Caco-2 (cell line): ENCODE measurements around the gene SKAP1. TPM values are rescaled to one million over a fixed set of nuclear protein-coding genes. Genes with fewer than 3 reads are reported as not detected.

Source experiments
- BruUV-seq: library from RNA; stranded (reverse); fragments of 400-500 nt; replicated peaks from 2 replicates; lab custom pipeline; 2021; lab: Mats Ljungman, UMichigan
- CTCF ChIA-PET: fragments of 300-600 bp; sonication (Branson Sonifier 250); formaldehyde crosslinking; loops from one replicate; lab custom pipeline; 2022; ENCODE audit warnings: antibody characterized with exemption; lab: Charles Lee
- POLR2A ChIA-PET: fragments of 300-600 bp; sonication (Branson Sonifier 250); formaldehyde crosslinking; loops from one replicate; lab custom pipeline; 2022; ENCODE audit warnings: antibody characterized with exemption; lab: Charles Lee
- DNase-seq, 2 experiments: peaks; one replicate each; pipeline versions ENCODE4 v3.0.0 to v3.0.0-alpha.2; 2020 to 2022
- H3K27me3 ChIP-seq: replicated peaks from 2 replicates; pipeline ENCODE4 v1.6.0; 2011; ENCODE audit warnings: low read length; ENCODE audit not compliant: control insufficient read depth, insufficient read depth
- H3K36me3 ChIP-seq: 2 replicates; pipeline ENCODE4 v1.5.1; 2011; ENCODE audit warnings: low read length; ENCODE audit not compliant: control insufficient read depth, insufficient read depth
- H3K4me1 ChIP-seq: fragments of 250-450 bp; sonication (Bioruptor Pico); 2 replicates; pipeline ENCODE4 v1.5.1; 2020; ENCODE audit warnings: mild to moderate bottlenecking
- H3K4me3 ChIP-seq: 2 replicates; pipeline ENCODE4 v1.5.1; 2011; ENCODE audit warnings: low read depth, mild to moderate bottlenecking, control low read depth, low read length
- H3K9me3 ChIP-seq: fragments of 250-450 bp; sonication (Bioruptor Pico); 2 replicates; pipeline ENCODE4 v1.5.1; 2020; ENCODE audit warnings: mild to moderate bottlenecking, moderate library complexity
- H3K27ac Mint-ChIP-seq: one replicate; pipeline ENCODE4 v1.8.0; 2022; ENCODE audit warnings: mixed read lengths; ENCODE audit not compliant: unreplicated experiment
- H3K27me3 Mint-ChIP-seq: one replicate; pipeline ENCODE4 v1.8.0; 2022; ENCODE audit warnings: mixed read lengths; ENCODE audit not compliant: insufficient read depth, unreplicated experiment
- H3K36me3 Mint-ChIP-seq: one replicate; pipeline ENCODE4 v1.8.0; 2022; ENCODE audit warnings: mild to moderate bottlenecking, mixed read lengths; ENCODE audit not compliant: insufficient read depth, unreplicated experiment
- H3K4me1 Mint-ChIP-seq: one replicate; pipeline ENCODE4 v1.8.0; 2022; ENCODE audit warnings: low read depth, mixed read lengths; ENCODE audit not compliant: unreplicated experiment
- H3K4me3 Mint-ChIP-seq: one replicate; pipeline ENCODE4 v1.8.0; 2022; ENCODE audit warnings: mild to moderate bottlenecking, moderate library complexity, mixed read lengths; ENCODE audit not compliant: unreplicated experiment
- H3K9me3 Mint-ChIP-seq: one replicate; pipeline ENCODE4 v1.8.0; 2022; ENCODE audit warnings: mixed read lengths; ENCODE audit not compliant: unreplicated experiment
- CTCF ChIP-seq, 2 experiments: fragments of 200-600 bp in 1 of 2; IDR thresholded peaks; 1 replicate in 1 of 2; 2 replicates in 1 of 2; pipeline versions ENCODE4 v1.5.1 to v1.8.0; 2011 to 2022; ENCODE audit warnings: antibody characterized with exemption in 1 of 2, control low read depth in 1 of 2, inconsistent platforms in 1 of 2, low read depth in 1 of 2, low read length in 1 of 2, mild to moderate bottlenecking in 1 of 2, moderate library complexity in 1 of 2; ENCODE audit not compliant: insufficient read depth in 1 of 2, severe bottlenecking in 1 of 2, unreplicated experiment in 1 of 2
- intact Hi-C: fragments of 100-400 bp; cut with micrococcal nuclease; formaldehyde crosslinking; loops from one replicate; pipeline ENCODE4 v1.10.0; 2022; ENCODE audit not compliant: unreplicated experiment
- total RNA-seq: library from RNA; stranded (reverse); gene quantifications from 2 replicates; pipeline ENCODE4 v1.2.3, GENCODE V29; 2022

SKAP1 gene
- total RNA-seq, 1 experiment from 2014 or later, result 0.70 TPM

GRCh38 chr17:48236681-48237134 lies 193.3 kb downstream of the SKAP1 start:
- no peaks in the 10 kb centered on the region for H3K27me3 Mint-ChIP-seq
- POLR2A ChIA-PET, result no interaction called here
- H3K9me3 Mint-ChIP-seq, result peaks cover 10% of the 10 kb centered on the region
- CTCF ChIA-PET, result interaction anchor here (1.3 kb wide), 1 partner anchor 21 kb away, joined by 3 read pairs; no protein-coding TSS in a partner anchor
- no peaks in the 10 kb centered on the region for H3K27me3 ChIP-seq
- H3K4me1 Mint-ChIP-seq, result peaks cover 19% of the 10 kb centered on the region
- intact Hi-C loops, result no loop called here
- no peak overlapping the region for H3K27ac Mint-ChIP-seq
- H3K36me3 ChIP-seq, result no peaks in the 10 kb centered on the region
- DNase-seq, result no peak
- no peaks in the 10 kb centered on the region for H3K36me3 Mint-ChIP-seq
- no peak overlapping the region for H3K4me3 ChIP-seq
- no peak overlapping the region for H3K4me3 Mint-ChIP-seq
- H3K9me3 ChIP-seq, result no peaks in the 10 kb centered on the region
- TF ChIP-seq CTCF (IDR thresholded peaks at IDR 0.05; ENCODE audit: insufficient read depth in 1 of 2, low read depth in 1 of 2, low read length in 1 of 2, severe bottlenecking in 1 of 2, unreplicated experiment in 1 of 2), result no peak
- BruUV-seq, result no TSS peak
- peaks cover 20% of the 10 kb centered on the region for H3K4me1 ChIP-seq

GRCh38 chr17:48234922-48235321 lies 195.1 kb downstream of the SKAP1 start:
- DNase-seq, result no peak
- Mint-ChIP-seq H3K4me1 (peaks cover 6% of the 10 kb centered on the region), H3K27me3 (no peaks in the 10 kb centered on the region), H3K27ac (no peak overlapping the region), H3K9me3 (peaks cover 10% of the 10 kb centered on the region), H3K36me3 (no peaks in the 10 kb centered on the region), H3K4me3 (no peak overlapping the region)
- intact Hi-C loops, result no loop called here
- BruUV-seq, result no TSS peak
- Histone ChIP-seq H3K36me3 (no peaks in the 10 kb centered on the region), H3K9me3 (no peaks in the 10 kb centered on the region), H3K27me3 (no peaks in the 10 kb centered on the region), H3K4me3 (no peak overlapping the region), H3K4me1 (peaks cover 4% of the 10 kb centered on the region; the same call in 1 of the 2 replicates)
- ChIA-PET POLR2A (no interaction called here), CTCF (interaction anchor here (0.6 to 0.7 kb wide), 2 partner anchors 15 to 19 kb away, joined by 3 read pairs; no protein-coding TSS in a partner anchor)
- TF ChIP-seq CTCF (IDR thresholded peaks at IDR 0.05; ENCODE audit: insufficient read depth in 1 of 2, low read depth in 1 of 2, low read length in 1 of 2, severe bottlenecking in 1 of 2, unreplicated experiment in 1 of 2), result no peak

GRCh38 chr17:48231995-48232959 lies 197.7 kb downstream of the SKAP1 start:
- intact Hi-C loops, result no loop called here
- BruUV-seq, result no TSS peak
- no peak for TF ChIP-seq CTCF (IDR thresholded peaks at IDR 0.05; ENCODE audit: insufficient read depth in 1 of 2, low read depth in 1 of 2, low read length in 1 of 2, severe bottlenecking in 1 of 2, unreplicated experiment in 1 of 2)
- Mint-ChIP-seq H3K4me1 (no peaks in the 10 kb centered on the region), H3K4me3 (no peak overlapping the region), H3K27ac (no peak overlapping the region), H3K27me3 (no peaks in the 10 kb centered on the region), H3K36me3 (no peaks in the 10 kb centered on the region), H3K9me3 (peaks cover 3% of the 10 kb centered on the region)
- H3K4me1 ChIP-seq, result no peaks in the 10 kb centered on the region
- CTCF ChIA-PET, result no interaction called here
- POLR2A ChIA-PET, result no interaction called here
- H3K36me3 ChIP-seq, result no peaks in the 10 kb centered on the region
- H3K4me3 ChIP-seq, result no peak overlapping the region
- no peaks in the 10 kb centered on the region for H3K27me3 ChIP-seq
- H3K9me3 ChIP-seq, result no peaks in the 10 kb centered on the region
- DNase-seq, result no peak
